HG03175 (cell line): ENCODE data around the gene IGLL1.
"Not testable (repeated sequence)": the region's sequence is repeated elsewhere in the genome, so short reads cannot be mapped to it uniquely, and the experiment has no call there.

Source experiments
- ATAC-seq: cut with Tn5 transposase; IDR thresholded peaks from one replicate; pipeline ENCODE4 v1.9.1; 2021; ENCODE audit warnings: mild to moderate bottlenecking, moderate library complexity; ENCODE audit not compliant: unreplicated experiment

IGLL1 gene

DNA sequence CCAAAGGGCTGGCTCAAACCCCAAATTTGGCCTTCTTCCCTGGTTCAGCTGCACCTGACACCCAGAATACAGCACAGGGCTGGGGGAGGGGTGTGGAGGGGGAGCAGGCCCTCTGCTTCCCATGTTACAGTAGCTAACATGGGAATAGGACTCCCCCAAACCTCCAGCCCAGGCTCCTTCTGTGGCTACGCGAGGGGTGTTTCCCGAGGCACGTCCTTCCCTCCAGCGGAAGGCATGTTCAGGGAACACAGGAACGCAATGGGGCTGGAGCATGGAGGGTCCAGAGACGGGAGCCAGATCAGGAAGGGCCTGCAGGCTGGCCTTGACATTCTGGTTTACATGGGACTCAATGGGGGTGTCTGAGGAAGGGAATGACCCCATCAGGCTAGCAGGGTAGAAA, 11.8 kb upstream of the IGLL1 start:
- no peak for ATAC-seq

DNA sequence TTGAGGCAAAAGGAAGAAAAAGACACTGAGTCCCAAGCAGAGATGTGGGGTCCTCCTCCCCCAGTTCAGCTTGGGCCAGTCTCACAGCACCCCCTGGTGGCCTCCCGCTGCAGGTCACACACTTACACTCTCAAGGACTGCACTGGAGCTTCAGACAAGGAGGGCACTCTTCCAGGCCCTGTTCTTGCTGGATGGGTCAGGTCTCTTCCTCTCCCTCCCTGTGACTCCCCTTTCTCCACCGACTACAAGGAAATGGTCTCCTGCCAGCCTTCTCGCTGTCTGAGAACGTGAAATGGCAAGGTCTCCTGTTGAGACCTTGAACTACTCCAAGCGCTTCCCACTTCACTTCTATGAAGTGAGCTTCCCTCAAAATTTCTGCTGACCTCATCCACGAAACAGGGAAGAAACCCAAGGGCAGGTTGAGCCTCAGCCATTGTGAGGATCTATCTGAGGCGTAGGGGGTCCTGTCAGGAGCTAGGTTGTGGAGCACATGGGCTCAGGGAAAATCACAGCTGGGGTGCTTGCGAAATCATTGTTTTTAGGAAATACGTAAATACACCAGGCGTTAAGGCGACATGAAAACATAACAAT, 11.2 kb upstream of the IGLL1 start:
- ATAC-seq, result no peak

DNA sequence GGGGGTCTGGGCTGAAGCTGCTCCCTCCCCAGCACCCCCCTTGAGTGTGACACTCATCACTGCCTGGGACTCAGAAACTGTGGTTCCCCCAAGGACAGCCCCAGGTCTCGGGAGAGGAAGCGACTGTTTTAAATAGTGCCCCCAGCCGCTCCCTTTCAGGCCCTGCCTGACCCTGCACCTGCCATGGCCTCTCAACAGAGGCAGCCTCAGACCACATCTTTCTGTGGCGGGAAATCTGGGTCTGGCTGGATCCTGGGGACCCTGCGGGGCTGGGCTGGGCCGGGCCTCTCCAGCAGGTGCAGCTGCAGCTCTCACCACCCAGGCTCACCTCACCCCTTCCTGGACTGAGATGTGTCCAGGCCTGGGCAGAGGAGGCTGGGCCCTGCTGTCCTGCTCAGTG, 3.7 kb upstream of the IGLL1 start:
- no peak for ATAC-seq

DNA sequence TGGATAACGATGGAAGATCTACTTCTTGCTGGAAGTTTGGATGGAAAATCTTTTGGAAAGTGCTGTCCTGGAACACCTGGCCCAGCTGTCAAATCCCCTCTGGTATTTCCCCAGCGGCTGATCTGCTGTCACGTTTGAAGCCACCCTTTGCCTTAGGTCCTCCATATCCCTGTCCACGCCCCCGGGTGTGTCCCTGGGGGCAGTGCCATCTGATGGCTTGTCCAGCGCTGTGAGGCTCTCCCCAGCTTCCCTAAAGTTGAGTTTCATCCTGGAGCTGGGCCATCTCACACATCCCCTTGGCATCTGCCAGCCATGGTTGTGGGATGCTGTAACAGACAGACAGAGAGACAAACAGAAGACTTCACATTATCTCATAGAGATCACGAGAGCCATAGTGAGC, 3.1 kb upstream of the IGLL1 start:
- no peak for ATAC-seq

DNA sequence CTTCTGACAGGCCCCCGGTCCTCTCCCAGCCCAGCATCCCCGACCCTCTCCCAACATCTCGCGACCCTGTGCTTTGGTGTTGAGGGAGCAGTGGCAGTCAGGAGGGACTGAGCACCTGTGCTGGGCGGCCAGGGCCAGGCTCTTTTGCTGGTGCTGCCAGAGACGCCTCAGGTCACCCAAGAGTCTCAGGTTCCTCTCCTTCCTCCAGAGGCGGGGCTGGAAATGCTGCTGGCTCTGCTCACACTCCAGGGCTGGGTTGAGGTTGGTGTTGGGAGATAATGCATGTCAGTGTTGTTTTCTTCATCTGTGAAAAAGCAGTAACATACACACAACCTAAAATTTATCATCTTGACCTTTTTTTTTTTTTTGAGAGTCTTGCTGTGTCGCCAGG, 1.2 kb upstream of the IGLL1 start:
- ATAC-seq, result no peak

DNA sequence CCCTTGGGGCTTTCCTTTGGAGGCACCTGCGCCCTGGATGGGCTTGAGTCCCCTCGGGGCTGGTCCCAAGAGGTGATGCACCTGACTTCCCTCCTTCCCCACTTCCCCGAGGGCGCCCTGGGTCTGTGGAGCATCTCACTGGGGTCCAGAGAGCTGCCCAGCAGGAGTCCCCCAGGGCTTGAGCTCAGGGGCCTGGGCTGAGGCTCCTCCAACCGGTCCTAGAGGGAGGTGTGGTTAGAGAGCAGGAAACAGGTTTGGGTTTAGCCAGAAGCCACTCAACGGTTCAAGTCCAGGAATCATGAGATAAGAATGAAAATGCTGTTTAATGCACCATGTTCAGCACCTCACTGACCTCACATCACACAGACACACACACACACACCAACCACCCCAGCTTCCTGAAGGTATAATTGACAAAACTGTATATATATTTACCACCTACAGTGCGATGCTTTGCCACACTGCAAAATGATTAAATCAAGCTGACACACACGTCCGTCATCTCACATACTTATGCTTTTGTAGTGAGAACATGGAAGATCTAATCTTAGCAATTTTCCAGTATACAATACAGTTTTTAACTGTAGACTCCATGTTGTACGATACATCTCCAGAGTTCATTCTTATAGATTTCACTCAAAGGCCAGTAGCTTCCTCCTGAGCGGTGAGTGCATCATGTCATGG, 628 bp upstream of the IGLL1 start:
- no peak for ATAC-seq

DNA sequence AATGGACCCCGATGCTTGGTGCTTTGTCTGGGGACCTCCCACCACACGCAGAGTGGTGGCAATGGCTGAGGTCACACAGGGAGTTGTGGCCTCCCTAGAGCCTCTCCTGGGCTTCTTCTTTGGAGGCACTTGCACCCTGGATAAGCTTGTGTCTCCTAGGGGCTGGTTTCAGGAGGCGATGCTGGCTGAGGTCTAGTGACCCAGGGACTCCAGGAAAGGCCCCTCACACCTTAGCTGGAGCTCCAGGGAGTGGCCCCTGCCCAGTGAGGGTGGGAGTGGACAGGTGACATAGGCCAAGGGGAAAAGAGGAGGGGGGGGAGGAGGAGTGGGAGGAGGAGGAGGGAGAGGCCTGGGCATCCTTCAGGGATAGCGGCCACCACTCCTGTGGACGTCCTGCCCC, 810 bp downstream of the IGLL1 start:
- no peak for ATAC-seq

DNA sequence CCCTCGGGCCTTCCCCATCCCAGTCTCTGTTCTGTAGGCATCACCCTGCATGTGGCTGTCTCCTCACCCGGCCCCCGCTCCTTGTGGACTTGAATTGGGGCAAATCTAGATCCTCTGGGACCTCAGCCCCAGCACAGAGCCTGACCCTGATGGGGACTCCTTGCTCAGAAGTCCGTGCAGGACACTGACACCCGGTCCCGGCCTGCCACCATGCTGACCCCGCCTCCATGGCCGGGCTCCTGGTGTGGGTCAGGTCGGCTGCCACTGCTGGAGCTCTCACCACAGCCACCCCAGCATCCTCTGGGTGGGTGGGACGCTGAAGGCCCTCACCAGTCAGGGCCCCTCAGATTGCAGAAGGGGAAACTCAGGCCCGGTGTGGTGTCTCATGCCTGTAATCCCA, 1.8 kb downstream of the IGLL1 start:
- ATAC-seq, result no peak

DNA sequence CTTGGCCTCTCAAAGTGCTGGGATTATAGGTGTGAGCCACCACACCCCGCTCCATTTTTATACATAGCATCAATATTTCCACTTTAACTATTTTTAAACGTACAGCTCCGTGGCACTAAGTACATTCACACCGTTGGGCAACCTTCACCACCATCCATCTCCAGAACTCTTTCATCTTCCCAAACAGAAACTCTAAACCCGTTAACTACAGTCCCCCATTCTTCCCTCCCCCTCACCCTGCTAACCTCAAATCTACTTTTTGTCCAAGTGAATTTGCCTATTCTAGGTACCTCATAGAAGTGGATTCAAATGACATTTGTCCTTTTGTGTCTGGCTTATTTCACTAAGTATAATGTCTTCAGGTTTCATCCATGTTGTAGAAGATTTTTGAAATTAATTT, 3.4 kb downstream of the IGLL1 start:
- no peak for ATAC-seq

DNA sequence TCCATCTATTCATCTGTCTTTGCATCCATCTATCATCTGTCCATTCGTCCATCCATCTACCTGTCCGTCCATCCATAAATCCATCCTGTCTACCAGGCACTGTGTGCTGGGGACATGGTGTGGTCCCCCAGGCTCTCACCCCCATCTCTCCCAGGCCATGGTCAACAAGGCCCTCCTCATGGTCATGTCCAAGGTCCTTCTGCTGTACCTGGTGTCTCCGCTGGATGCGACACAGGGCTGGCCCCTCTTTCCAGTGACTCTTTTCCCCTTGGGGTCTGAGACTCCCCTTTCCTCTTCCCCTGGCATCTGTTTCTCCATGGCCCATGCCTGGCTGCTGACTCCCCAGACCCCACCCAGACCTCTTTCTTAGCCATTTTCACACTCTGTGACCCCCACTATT, 4.5 kb downstream of the IGLL1 start:
- ATAC-seq, result no peak

DNA sequence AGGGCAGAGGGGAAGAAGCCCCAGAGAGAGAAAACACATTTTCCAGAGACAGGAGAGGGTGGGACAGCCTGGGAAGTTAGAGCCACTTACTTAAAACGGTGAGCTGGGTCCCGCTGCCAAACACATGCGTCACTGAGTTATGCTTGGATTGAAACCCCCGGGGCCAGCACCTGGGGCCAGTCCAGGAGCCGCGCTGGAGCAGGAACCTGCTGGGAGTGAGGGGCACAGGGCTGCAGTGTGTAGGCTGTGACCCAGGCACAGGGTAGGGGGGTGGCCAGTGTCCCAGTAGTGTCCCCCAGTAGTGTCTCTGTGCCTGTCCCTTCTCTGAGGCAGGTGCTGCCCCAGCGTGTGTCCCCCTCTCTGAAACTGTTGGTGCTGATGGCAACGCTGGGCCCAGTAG, 5.2 kb downstream of the IGLL1 start:
- no peak for ATAC-seq

DNA sequence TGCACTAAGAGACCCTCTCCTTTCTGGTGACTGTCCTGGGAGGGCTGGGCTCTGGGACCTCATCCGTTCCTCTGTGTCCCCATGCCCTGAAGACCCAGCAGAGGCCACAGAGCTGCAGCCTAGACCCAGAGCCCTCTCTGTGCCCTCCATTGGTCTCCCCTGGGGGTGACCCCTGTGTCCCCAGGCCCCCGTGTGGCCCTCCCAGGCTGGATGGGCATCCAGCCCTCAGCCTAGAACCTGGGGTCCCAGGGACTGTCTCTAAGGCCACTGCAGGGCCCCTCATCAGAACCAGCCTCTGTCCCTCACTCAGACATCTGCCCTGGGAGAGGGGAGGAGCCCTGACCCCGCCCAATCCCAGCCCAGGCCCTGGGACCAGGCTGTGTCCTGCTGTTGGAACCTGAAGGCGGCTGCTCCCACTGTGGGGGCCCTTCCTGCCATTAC, 5.7 kb downstream of the IGLL1 start:
- no peak for ATAC-seq

DNA sequence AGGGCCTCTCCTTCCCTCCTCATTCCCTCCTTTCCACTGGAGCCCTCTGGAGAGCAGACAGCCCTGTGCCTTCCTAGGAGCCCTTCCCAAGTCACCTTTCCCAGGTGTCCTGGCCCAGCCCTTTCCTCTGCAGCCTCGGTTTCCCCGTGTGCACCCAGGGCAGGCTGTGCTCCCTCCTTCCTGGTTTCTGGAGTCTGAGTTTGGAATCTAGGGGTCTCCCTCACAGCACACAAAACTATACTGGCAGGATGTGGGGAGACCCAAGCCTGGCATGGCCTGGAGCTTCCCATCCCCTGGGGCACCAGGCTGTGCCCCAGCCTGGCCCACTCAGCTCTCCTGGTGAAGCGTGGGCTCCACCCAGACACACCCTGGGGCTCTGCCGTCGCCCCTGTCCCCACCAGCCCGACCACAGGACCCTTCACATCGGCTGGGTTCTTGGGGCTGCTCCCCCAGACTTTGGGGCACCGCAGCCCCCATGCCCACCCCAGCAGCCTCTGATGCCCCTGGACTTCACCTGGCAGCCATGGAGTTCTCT, 6.3 kb downstream of the IGLL1 start:
- ATAC-seq, result not testable (repeated sequence)

DNA sequence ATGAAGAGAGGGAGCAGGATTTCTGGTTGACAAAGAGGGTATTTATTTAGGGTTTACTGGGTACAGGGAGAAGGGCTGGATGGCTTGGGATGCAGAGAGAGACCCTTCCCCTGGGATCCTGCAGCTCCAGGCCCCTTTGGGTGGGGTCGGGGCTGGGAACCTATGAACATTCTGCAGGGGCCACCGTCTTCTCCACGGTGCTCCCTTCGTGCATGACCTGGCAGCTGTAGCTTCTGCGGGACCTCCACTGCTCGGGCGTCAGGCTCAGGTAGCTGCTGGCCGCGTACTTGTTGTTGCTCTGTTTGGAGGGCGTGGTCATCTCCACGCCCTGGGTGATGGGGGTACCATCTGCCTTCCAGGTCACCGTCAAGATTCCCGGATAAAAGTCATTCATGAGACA, 7.0 kb downstream of the IGLL1 start:
- not testable (repeated sequence) for ATAC-seq

DNA sequence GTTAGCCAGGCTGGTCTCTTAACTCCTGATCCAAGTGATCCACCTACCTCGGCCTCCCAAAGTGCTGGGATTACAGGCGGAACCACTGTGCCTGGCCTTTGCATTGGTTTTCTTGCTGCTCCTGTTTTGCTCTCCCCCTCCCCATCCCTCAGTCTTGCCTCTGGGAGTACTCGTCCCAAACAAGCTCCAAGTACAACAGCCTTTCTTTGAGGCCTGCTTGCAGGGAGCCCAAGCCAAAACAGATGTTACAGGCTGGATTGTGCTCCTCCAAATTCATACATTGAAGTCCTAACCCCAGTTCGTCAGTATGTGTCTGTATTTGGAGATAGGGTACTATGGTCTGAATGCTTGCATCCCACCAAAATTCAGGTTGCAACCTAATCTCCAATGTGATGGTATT, 8.6 kb downstream of the IGLL1 start:
- no peak for ATAC-seq

DNA sequence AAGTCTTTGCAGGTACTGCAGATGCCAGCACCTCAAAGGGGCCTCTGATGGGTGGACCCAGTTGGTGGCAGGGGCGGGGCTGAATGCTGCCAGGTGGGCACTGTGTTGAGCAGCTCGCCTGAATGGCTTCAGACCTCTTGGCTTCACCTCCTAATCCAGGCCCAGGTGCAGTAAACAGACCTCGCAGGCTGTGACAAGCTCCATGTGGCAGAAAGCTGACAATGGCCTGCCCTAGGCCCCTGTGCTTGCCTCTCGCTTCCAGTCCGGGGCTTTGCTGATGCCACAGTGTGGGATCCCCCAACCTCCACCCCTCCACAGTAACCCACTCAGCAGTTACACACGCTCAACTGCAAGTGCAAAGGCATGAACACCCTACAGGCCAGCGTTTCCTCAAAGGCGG, 9.4 kb downstream of the IGLL1 start:
- ATAC-seq, result no peak

DNA sequence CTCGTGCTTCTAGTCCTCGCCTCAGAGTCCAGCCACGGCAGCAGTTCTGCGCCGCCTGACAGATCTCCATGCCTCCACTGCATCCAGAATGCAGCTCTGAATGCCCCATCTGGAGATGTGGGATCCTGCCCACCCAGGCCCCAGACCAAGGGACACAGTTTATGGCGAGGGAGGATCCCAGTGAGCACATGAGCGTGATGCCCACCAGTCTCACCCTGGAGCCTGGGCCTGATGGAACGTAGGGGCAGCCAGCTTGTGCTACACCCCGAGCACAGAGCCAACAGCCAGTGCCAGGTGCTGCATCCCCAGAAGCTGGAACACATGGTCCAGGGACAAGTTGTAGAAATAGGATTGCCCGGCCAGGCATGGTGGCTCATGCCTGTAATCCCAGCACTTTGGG, 10.4 kb downstream of the IGLL1 start:
- ATAC-seq, result no peak

DNA sequence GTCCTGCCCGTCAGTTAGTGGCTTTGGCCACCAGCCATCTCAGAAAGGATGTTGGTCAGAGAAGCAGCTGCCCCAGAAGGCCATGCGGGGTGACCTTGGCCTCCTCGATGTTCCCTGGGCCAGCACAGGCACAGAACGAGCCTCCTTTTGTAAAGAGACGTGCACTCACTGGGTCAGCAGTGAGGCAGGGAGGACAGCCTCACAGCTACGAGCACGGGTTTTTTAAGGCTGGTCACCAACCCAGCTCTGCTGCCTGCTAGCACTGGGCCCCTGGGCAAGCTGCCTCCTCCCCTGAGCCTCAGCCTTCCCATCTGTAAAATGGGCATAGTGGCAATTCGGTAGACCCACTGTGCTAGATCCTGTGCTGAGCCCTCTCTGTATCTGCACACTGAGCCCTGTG, 10.8 kb downstream of the IGLL1 start:
- ATAC-seq, result no peak

DNA sequence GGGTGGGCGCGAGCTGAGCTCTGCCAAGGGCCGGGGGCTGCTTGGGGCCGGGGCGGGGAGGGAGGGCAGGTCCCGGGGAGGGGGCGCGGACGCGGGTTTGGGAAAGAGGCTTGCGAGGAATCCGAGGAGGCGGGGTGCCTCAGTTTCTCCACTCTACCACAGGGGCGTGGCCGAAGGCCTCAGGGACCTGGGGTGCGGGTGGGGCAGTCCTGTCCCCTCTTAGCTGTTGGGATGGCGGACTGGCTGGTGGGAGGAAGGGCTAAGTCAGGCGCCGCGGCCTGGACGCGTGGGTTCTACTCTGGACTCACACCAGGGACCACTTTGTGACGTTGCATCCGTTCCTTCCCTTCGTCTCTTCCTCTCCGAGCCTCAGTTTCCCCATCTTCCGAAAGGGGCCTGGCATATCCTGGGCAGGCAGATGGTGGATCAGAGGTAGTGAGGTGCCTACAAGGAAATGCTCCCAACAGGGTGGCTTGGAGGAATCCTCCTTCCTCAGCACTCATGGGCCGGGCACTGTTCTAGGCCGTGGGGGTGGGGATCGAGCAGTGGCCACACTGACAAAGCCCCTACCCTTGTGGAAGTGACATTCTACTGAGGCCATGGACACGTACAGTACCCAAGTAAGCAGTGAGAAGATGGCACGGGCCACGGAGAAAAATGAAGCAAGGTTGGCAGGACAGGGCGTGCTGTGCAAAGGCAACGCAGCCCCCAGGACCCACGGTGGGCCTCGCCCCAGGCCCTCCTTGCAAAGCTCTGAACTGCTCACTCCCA, 13.2 kb downstream of the IGLL1 start:
- ATAC-seq, result no peak

DNA sequence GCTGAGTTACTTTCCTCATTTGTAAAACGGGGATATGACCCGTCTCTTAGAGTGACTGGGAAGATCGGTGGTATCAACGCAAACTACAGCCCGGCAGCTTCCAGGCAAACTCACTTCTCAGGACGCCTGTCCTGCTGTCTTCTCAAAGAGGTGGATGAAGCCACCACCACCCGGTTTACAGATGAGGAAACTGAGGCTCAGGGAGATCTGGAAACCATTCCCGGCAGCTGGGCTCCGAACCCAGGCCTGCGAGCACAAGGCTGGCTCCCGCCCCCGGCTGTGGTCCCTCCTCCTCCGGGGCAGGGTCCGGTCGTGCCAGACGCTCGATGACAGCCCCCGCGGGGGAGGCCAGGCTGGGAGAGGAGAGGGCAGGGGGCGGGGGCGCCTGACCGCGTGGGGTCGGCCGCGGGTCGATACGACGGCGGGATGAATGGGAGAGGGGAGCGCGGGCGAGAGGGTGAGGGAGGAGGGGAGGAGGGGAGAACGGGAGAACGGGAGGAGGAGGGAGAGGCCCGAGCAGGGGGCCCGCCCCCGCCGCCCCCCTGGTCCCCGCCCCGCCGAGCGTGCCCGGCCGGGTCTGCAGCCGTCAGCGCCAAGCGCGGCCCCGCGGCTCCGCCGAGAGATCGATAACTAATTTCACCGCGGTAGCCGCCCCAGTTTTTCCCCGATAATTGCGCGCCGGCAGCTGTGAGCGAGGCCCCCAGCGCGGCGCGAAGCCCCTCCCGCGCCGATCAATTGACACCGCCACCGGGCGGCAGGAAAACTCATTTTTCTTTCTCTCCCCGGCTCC, 14.0 kb downstream of the IGLL1 start:
- no peak for ATAC-seq

DNA sequence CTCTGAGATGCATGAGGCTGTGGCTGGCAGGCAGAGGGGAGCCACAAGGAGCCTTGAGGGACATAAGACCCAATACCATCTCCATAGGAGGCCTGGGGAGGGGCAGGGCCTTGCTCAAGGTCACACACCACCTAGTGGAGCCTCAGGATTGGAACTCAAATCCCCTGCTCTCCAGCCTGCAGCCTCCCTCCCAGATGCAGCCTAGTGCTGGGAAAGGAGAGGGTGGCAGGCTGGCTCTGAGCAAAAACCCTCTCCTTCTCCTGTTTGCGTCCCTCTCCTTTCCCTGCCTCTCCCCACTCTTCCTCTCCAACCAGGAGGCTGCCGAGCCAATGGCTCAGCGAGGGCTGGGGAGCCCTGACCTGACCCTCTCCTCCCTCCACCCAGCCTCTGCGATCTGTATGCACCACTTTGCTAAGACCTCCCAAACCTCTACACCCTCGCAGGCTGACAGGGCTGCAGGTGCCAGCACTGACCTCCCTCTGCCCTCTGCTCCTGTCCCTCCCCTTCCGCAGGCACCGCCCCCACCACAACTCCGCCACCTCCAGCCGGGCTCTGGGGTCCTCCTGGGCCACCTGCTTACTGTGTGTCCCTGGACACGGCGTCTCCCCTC, 14.7 kb downstream of the IGLL1 start:
- no peak for ATAC-seq
